GM12873 (cell line): ENCODE results near the gene KLHL12.

Experiments used
- CTCF ChIP-seq: IDR thresholded peaks from 2 replicates; pipeline ENCODE4 v1.5.1; 2012; ENCODE audit warnings: low read depth, mild to moderate bottlenecking, moderate library complexity, low read length, control low read depth; ENCODE audit not compliant: insufficient read depth; ENCODE audit errors: missing control alignments

Gene KLHL12

GRCh38 chr1:202966006-202966898 lies 39.2 kb upstream of the KLHL12 start:
- TF ChIP-seq CTCF: no peak

- no peak for TF ChIP-seq CTCF
These were observed 38.4 kb upstream of the KLHL12 start for GRCh38 chr1:202965422-202965821.

- TF ChIP-seq CTCF: no peak
These were observed 37.9 kb upstream of the KLHL12 start for GRCh38 chr1:202964791-202965410.

DNA sequence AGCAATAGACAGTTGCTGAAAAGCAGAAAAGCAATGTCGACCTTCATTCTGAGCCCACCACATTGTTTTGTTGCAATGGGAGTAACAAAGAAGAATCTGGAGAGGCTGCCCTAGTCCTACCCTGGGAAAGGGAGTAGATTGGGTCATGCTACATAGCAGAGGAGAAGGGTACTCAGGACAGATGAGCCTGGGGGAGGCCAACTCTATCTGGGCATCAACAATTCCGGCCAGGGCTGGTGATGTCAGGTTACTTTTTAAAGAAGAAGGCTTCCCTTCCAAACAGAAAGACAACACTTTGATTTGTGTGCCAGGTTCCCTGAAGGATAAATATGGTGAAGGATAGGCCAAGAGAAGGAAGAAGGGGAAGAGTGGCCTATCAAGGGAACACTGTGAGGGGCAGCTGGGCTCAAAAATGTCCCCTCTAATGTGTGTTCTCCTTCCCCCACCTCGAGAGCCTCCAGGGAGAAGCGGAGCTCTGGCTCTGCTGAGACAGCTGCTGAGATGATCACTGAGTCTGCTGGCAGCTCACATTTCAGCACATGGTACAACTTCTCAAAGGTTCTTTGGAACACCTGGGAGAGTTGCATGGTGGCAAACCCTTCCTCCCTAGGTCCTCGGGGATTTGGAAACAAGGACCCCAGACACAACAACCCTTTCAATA lies 34.3 kb upstream of the KLHL12 start:
- no peak for TF ChIP-seq CTCF

DNA sequence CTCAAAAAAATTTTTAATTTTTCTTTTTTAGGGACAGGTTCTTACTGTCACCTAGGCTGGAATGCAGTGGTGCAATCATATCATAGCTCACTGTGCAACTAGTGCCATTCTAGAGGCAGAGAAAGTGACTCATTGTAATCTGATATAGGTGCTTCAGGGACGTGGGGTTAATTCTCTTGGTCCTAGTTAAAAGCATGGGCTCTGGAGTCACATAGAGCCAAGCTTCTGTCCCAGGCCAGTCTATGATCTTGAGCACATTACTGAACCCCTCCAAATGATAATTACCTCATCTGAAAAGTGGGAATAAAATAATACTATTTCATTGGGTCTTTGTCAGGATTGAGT lies 32.2 kb upstream of the KLHL12 start:
- no peak for TF ChIP-seq CTCF

DNA sequence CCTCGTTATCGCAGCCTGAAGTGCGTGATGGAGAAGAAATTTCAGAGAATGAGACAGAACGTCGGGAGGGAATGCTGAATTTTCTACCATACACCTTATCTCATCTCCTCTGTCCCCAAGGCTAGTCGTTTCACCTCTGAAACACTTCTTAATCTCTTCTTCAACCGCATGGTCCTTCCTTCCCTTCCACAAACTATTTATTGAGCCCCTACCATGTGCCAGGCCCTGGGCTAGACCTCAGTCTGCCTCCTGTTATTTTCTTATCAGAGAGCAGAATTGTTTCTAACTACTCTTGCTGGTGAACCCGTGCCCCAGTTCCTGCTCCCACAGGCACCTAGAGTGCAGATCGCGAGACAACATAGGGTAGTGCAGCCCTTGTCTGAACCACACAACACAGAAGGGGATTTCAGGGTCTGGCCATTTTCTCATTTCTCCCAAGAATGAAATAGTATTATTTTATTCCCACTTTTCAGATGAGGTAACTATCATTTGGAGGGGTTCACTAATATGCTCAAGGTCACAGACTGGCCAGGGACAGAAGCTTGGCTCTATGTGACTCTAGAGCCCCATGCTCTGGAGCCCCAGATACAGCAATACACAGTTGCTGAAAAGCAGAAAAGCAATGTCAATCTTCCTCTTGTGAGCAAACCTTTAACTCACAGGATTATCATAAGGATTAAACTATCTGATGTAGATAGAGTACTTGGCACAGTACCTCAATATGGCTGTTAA lies 31.7 kb upstream of the KLHL12 start:
- no peak for TF ChIP-seq CTCF
